Measurements from ENCODE around the gene UROS. TPM values are rescaled to one million over a fixed set of nuclear protein-coding genes. Genes with fewer than 3 reads are reported as not detected.

Gene UROS
- 82.1 TPM for total RNA-seq

GRCh38 chr10:125822878-125823662 is at the start of gene UROS, which contains the start of gene BCCIP:
TSS of gene UROS (minus strand) at chr10:125823258. CDS start at chr10:125816499, 6,759 bp downstream.
TSS of gene BCCIP (plus strand) at chr10:125823546. CDS start at chr10:125823558, 12 bp downstream.

GRCh38 chr10:125775491-125776106 is 47.5 kb downstream of the UROS start, which contains the start of gene MMP21:
TSS of gene MMP21 (minus strand) at chr10:125775821. CDS start at chr10:125775821, 0 bp downstream.

Small RNA genes lying within 50 kb of the gene (small RNA-seq; reads per million reads assigned to genes)
- gene MIR4484 (not detected), gene RF00017 (not detected)

Other genes with a start within 250 kb of the UROS start
- gene TEX36, start 140.1 kb downstream of the UROS start, total RNA-seq = not detected
- gene EDRF1, start 103.5 kb downstream of the UROS start, total RNA-seq = 44.1 TPM
- 0.46 TPM for gene MMP21, start 47.4 kb downstream of the UROS start, total RNA-seq
- 38.1 TPM for gene BCCIP, start 288 bp upstream of the UROS start, total RNA-seq
- gene DHX32, start 58.0 kb upstream of the UROS start, total RNA-seq = 20.5 TPM
- gene FANK1, start 73.3 kb upstream of the UROS start, total RNA-seq = 11.3 TPM

All from diencephalon (tissue), 1 donor.